ENCODE results near the gene IFT88.
A peak's percentile ranks its signal among the peaks of the same experiment; 100 is the strongest.

Gene IFT88

DNA sequence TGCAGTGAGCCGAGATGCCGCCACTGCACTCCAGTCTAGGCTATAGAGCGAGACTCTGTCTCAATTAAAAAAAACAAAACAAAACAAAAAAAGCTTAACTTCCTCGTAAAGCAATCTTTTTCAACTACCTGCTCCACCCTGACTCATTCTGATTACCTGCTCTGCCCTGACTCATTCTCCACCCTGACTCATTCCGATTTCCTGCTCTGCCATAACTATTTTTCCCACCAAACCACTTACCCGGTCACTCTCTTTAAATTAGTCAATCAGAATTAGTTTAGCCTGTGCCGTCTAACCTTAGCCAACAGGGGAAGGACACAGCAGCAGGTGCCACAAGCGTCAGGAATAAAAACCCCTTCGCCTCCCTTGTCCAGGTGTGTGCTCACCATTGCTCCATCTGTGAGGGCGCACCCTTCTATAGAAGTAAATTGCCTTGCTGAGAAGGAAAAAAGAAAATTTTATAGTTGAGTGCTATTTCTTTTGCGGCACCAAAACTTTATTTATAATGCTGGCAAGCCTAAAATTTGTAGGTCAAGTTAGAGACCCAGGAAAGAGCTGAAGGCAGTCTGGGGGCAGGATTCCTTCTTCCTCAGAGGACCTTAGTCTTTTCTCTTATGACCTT is 1.7 kb upstream of the IFT88 start:
- H3K4me3 ChIP-seq (ENCODE audit: low read depth, low read length), result no peak overlapping the region
- no peak for TF ChIP-seq CTCF (IDR thresholded peaks at IDR 0.05; ENCODE audit: low read depth, low read length)

- no peak for TF ChIP-seq CTCF (IDR thresholded peaks at IDR 0.05; ENCODE audit: low read depth, low read length)
- H3K4me3 ChIP-seq (ENCODE audit: low read depth, low read length), result peak overlapping the region; percentile 62
Measured at GRCh38 chr13:20566468-20566897, 474 bp upstream of the IFT88 start.

DNA sequence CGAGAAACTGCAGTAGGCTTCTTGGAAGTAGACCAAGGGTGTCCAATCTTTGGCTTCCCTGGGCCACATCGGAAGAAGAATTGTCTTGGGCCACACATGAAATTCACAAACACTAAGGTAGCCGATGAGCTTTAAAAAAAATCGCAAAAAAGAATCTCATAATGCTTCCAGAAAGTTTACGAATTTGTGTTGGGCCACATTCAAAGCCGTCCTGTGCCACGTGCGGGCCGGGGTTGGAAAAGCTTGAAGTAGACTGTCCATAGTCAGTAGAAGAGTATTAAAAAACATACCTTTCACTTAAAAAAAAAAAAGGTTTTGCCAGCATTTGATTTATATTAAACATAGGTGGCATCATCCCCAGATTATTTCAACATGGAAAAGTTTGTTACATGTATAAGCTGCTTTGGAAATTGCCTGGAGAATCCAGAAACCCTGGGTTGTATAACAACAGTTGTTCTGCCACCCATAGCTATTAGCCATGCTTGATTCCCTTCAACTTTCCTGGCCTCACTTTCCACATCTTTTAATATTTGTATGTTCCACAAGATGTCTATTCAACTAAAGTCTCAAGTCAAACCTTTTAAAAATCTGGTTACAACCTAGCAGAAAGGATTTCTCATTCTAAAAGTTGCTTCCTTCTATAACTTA is 1.0 kb downstream of the IFT88 start:
- no peak for TF ChIP-seq CTCF (IDR thresholded peaks at IDR 0.05; ENCODE audit: low read depth, low read length)
- H3K4me3 ChIP-seq (ENCODE audit: low read depth, low read length), result peak overlapping the region; percentile 62

DNA sequence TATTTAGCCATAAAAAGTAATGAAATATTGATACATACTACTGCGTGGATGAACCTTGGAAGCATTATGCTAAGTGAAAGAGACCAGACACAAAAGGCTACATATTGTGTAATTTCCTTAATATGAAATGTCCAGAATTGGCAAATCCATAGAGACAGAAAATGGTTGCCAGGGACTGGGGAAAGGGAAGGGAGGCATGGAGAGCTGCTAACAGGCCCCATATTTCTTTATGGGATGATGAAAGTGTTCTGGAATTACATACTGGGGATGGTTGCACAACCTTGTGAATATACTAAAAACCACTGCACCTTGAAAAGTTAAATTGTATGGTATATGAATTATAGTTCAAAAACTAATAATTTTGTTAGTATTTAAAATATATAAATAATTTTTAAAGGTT is 3.6 kb downstream of the IFT88 start:
- no peak for TF ChIP-seq CTCF (IDR thresholded peaks at IDR 0.05; ENCODE audit: low read depth, low read length)
- no peak overlapping the region for H3K4me3 ChIP-seq (ENCODE audit: low read depth, low read length)

DNA sequence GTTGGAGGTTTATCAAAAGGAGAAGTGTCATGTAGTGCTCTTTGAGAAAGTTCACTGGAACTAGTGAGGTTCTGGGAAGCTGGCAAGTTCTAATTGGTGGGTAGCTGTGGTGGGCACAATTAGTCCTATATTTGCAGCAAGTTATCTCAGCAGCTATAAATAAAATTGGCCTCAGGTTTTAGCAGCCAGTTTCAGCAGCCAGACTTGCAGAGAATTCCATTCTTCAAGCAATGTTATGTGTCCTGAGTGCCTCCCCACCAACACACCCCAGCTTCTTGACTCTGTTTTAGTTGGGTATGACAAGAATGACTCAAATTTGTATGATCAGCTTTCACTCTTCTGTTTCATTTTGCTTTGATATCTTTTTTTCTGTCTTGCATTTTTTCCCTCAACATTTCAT is 4.7 kb downstream of the IFT88 start:
- TF ChIP-seq CTCF (IDR thresholded peaks at IDR 0.05; ENCODE audit: low read depth, low read length), result no peak
- H3K4me3 ChIP-seq (ENCODE audit: low read depth, low read length), result no peak overlapping the region

DNA sequence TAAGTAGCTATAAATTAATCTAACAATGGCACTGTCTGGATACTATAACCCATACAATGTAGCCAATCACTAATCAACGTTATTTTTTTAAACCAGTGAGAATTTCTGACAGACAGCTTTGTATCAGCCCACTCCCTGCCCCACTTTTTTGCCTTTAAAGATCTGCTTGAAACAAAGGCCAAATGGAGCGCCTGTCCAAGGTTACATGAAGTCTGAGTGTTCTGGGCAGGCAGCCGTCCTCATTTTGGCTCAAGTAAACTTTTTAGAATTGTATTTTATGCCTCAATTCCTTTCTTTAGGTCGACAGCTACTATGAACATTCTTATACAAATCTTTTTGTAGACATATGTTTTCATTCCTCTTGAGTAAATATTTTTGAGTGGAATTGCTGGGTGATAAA is 6.2 kb downstream of the IFT88 start:
- H3K4me3 ChIP-seq (ENCODE audit: low read depth, low read length), result no peak overlapping the region
- no peak for TF ChIP-seq CTCF (IDR thresholded peaks at IDR 0.05; ENCODE audit: low read depth, low read length)

GRCh38 chr13:20573636-20574035 is 6.7 kb downstream of the IFT88 start:
- TF ChIP-seq CTCF (IDR thresholded peaks at IDR 0.05; ENCODE audit: low read depth, low read length), result no peak
- no peak overlapping the region for H3K4me3 ChIP-seq (ENCODE audit: low read depth, low read length)
